Measurements from ENCODE around the gene GPD2. TPM values are rescaled to one million over a fixed set of nuclear protein-coding genes. Genes with fewer than 3 reads are reported as not detected.

GPD2 gene
- polyA plus RNA-seq, 1 donor from 2014 or later: 3.5 TPM

DNA sequence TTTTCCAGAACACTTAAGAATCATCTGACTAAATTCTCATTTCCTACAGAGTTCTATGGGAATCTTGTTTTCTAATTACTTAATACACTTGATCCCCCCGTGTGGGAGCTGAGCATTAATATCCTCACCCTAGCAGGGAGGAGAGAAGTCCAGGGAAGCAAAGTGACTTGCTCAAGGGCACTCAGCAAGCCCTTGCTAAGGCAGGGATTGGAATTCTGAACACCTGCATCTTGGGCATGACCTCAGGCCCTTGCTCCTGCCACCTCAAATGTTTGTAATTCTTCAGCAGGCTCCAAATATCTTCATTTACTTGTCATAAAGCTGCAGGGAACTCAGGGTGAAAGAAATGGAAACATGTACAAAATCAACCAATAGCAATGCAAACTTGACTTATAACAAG lies 162.4 kb downstream of the GPD2 start:
- TF ChIP-seq MXI1 (conservative IDR thresholded peaks at IDR 0.05; ENCODE audit: poor library complexity, severe bottlenecking) (no peak), REST (IDR thresholded peaks at IDR 0.05; ENCODE audit: borderline replicate concordance) (no peak), POLR2AphosphoS5 (IDR thresholded peaks at IDR 0.05) (no peak), SMC3 (conservative IDR thresholded peaks at IDR 0.05; ENCODE audit: poor library complexity) (no peak), RAD21 (conservative IDR thresholded peaks at IDR 0.05) (no peak)
- Histone ChIP-seq H3F3A (ENCODE audit: insufficient read depth, low read length, poor library complexity, severe bottlenecking) (no peaks in the 10 kb centered on the region), H3K4me2 (ENCODE audit: low read length) (no peak overlapping the region), H3K4me3 (ENCODE audit: low read length) (no peak overlapping the region), H3K9me2 (ENCODE audit: insufficient read depth, low read length) (no peaks in the 10 kb centered on the region), H4K20me1 (ENCODE audit: insufficient read depth) (no peaks in the 10 kb centered on the region), H2AFZ (ENCODE audit: low read depth, low read length) (no peak overlapping the region), H3K36me3 (ENCODE audit: insufficient read depth, low read length) (no peaks in the 10 kb centered on the region), H3K9ac (ENCODE audit: low read length) (no peak overlapping the region), H3K27ac (ENCODE audit: low read length) (no peak overlapping the region), H3K27me3 (ENCODE audit: insufficient read depth, low read depth, low read length) (no peaks in the 10 kb centered on the region), H3K79me2 (replicated peaks; ENCODE audit: insufficient read depth, low read length) (no peaks in the 10 kb centered on the region), H3K9me3 (ENCODE audit: low read length) (no peaks in the 10 kb centered on the region)

DNA sequence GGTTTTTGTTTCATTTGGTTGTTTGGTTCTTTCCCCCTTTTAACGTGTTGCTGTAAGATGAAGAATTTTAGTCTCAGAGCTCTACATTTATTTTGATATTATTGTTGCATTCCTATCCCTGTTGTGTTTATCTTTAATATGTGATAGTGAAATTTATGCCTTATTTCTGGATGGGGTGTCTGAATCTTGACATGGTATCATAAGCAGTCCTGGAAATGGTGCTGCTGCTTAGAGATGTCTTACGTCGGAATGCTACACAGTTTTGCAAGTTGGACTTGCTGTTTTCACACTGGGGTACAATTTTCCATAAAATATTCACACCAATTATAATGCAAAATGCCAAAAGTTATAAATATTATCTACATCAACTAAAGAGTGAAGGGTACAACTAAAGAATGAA lies 164.0 kb downstream of the GPD2 start:
- H3K27me3 ChIP-seq (ENCODE audit: insufficient read depth, low read depth, low read length): no peaks in the 10 kb centered on the region

More for the DNA sequence above, 164.0 kb downstream of the GPD2 start:
- no peak overlapping the region for H2AFZ ChIP-seq (ENCODE audit: low read depth, low read length)
- no peaks in the 10 kb centered on the region for H3K9me2 ChIP-seq (ENCODE audit: insufficient read depth, low read length)
- H3K4me2 ChIP-seq (ENCODE audit: low read length): no peak overlapping the region
- no peaks in the 10 kb centered on the region for H4K20me1 ChIP-seq (ENCODE audit: insufficient read depth)
- TF ChIP-seq EZH2 (IDR thresholded peaks at IDR 0.05; ENCODE audit: borderline replicate concordance, insufficient read depth, low read length, poor library complexity, severe bottlenecking) (no peak), SMC3 (conservative IDR thresholded peaks at IDR 0.05; ENCODE audit: poor library complexity) (no peak), MXI1 (conservative IDR thresholded peaks at IDR 0.05; ENCODE audit: poor library complexity, severe bottlenecking) (no peak), POLR2AphosphoS5 (IDR thresholded peaks at IDR 0.05) (no peak), TAF1 (IDR thresholded peaks at IDR 0.05; ENCODE audit: low read depth) (no peak), EP300 (conservative IDR thresholded peaks at IDR 0.05; ENCODE audit: poor library complexity, severe bottlenecking) (no peak)
- TF ChIP-seq, protein P1, sequence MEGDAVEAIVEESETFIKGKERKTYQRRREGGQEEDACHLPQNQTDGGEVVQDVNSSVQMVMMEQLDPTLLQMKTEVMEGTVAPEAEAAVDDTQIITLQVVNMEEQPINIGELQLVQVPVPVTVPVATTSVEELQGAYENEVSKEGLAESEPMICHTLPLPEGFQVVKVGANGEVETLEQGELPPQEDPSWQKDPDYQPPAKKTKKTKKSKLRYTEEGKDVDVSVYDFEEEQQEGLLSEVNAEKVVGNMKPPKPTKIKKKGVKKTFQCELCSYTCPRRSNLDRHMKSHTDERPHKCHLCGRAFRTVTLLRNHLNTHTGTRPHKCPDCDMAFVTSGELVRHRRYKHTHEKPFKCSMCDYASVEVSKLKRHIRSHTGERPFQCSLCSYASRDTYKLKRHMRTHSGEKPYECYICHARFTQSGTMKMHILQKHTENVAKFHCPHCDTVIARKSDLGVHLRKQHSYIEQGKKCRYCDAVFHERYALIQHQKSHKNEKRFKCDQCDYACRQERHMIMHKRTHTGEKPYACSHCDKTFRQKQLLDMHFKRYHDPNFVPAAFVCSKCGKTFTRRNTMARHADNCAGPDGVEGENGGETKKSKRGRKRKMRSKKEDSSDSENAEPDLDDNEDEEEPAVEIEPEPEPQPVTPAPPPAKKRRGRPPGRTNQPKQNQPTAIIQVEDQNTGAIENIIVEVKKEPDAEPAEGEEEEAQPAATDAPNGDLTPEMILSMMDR (IDR thresholded peaks at IDR 0.05; ENCODE audit: poor library complexity, severe bottlenecking): no peak
- H3K9ac ChIP-seq (ENCODE audit: low read length): no peak overlapping the region
- H3K9me3 ChIP-seq (ENCODE audit: low read length): no peaks in the 10 kb centered on the region
- no peaks in the 10 kb centered on the region for H3K36me3 ChIP-seq (ENCODE audit: insufficient read depth, low read length)
- no peaks in the 10 kb centered on the region for H3K79me2 ChIP-seq (replicated peaks; ENCODE audit: insufficient read depth, low read length)
- no peaks in the 10 kb centered on the region for H3F3A ChIP-seq (ENCODE audit: insufficient read depth, low read length, poor library complexity, severe bottlenecking)
- no peak overlapping the region for H3K27ac ChIP-seq (ENCODE audit: low read length)
- H3K4me3 ChIP-seq (ENCODE audit: low read length): no peak overlapping the region
